ENCODE data around the gene C2orf15. TPM values are rescaled to one million over a fixed set of nuclear protein-coding genes. Genes with fewer than 3 reads are reported as not detected.

The C2orf15 gene
- total and polyA plus RNA-seq, 2 of the 8 experiments (the other 6 are each of a cell fraction or from before 2014, with no cell fraction given) = 3.6 to 6.5 TPM

- FAIRE-seq (no peak), DNase-seq (ENCODE audit: low read depth in 1 of 2, low spot score in 2 of 2) (no peak)
- H3K27me3 ChIP-seq (replicated peaks in 1 of 4; ENCODE audit: control insufficient read depth in 3 of 4, extremely low read depth in 1 of 4, insufficient read depth in 3 of 4, low read length in 3 of 4) = no peaks in the 10 kb centered on the region
- POLR2A ChIA-PET (ENCODE audit: partially characterized antibody) = interaction anchor here (0.7 to 2.4 kb wide), 3 partner anchors 19 to 1229 kb away, joined by 3 to 6 read pairs (median 3); partner anchors contain the start of gene MRPL30
- H3K4me2 ChIP-seq (ENCODE audit: insufficient read depth in 1 of 2, low read depth in 2 of 2, low read length in 2 of 2) = no peak overlapping the region
- no peak overlapping the region for H2BK12ac ChIP-seq (ENCODE audit: low read depth, low read length)
- no peak overlapping the region for H2BK120ac ChIP-seq (replicated peaks; ENCODE audit: low read depth, low read length)
- H4K5ac ChIP-seq (ENCODE audit: insufficient read length, low read depth, low read length) = no peak overlapping the region
- no peaks in the 10 kb centered on the region for H3K23me2 ChIP-seq (ENCODE audit: low read depth, low read length)
- peaks cover 13 to 17% of the 10 kb centered on the region in 2 experiments for H3K9me3 ChIP-seq (ENCODE audit: insufficient read depth in 2 of 2, low read depth in 1 of 2, low read length in 1 of 2)
- no peak overlapping the region for H2BK20ac ChIP-seq (ENCODE audit: low read length)
- no peak overlapping the region for H3K27ac ChIP-seq (ENCODE audit: low read depth, low read length)
- H3K14ac ChIP-seq (ENCODE audit: insufficient read length) = no peak overlapping the region
- H4K8ac ChIP-seq (ENCODE audit: extremely low read depth, insufficient read depth, low read length) = no peak overlapping the region
- WGBS, 2 experiments (ENCODE audit: extremely low coverage in 1 of 2, insufficient coverage in 1 of 2, insufficient read length in 1 of 2, insufficient replicate concordance in 2 of 2, low coverage in 1 of 2, low lambda C conversion rate in 2 of 2, missing lambda C conversion rate in 1 of 2) = 89% methylated on average over 6 of the region's 7 CpGs; no CpG with 5 or more reads in 1 of the 2 experiments
- no peaks in the 10 kb centered on the region for H3K79me1 ChIP-seq (ENCODE audit: low read depth, low read length)
- H3K56ac ChIP-seq (replicated peaks; ENCODE audit: insufficient read length, low read depth, low read length) = no peak overlapping the region
- H3K4ac ChIP-seq (replicated peaks; ENCODE audit: insufficient read length, low read depth, low read length) = no peak overlapping the region
- H3K23ac ChIP-seq (ENCODE audit: insufficient read length) = no peak overlapping the region
- no peak overlapping the region for H3K18ac ChIP-seq (ENCODE audit: extremely low read depth, low read length)
- peaks cover 2 to 25% (median 12%) of the 10 kb centered on the region in 4 experiments; a peak in 7 of 8 replicates for H3K36me3 ChIP-seq (ENCODE audit: control insufficient read depth in 2 of 4, insufficient read depth in 4 of 4, low read length in 3 of 4)
- H2BK5ac ChIP-seq (ENCODE audit: low read depth, low read length) = no peak overlapping the region
- no peaks in the 10 kb centered on the region for H4K20me1 ChIP-seq (replicated peaks in 1 of 2; ENCODE audit: control insufficient read depth in 1 of 2, insufficient read depth in 2 of 2, low read length in 2 of 2)
- no peak overlapping the region for H4K91ac ChIP-seq (replicated peaks; ENCODE audit: insufficient read length, low read length)
- no peak overlapping the region for H2AK5ac ChIP-seq (ENCODE audit: low read depth, low read length)
- no peak overlapping the region for H2AFZ ChIP-seq (ENCODE audit: low read length)
- no peaks in the 10 kb centered on the region for H3K4me1 ChIP-seq (replicated peaks in 1 of 4; ENCODE audit: control insufficient read depth in 3 of 4, insufficient read depth in 4 of 4, low read length in 3 of 4)
- no peak for TF ChIP-seq RXRA (IDR thresholded peaks at IDR 0.05; ENCODE audit: insufficient read depth, low read depth, low read length)
- 0 out of 3 replicates have a peak, but pooled peaks of 1 of the 2 experiments have one; percentile 4 for TF ChIP-seq POLR2A (IDR thresholded peaks at IDR 0.05; ENCODE audit: control extremely low read depth in 1 of 2, low read depth in 2 of 2, low read length in 2 of 2)
- no peak overlapping the region for H3K4me3 ChIP-seq (ENCODE audit: extremely low read depth in 1 of 4, insufficient read depth in 2 of 4, low read depth in 3 of 4, low read length in 4 of 4)
- H3K9ac ChIP-seq (replicated peaks in 1 of 4; ENCODE audit: extremely low read depth in 1 of 4, low read depth in 3 of 4, low read length in 3 of 4) = no peak overlapping the region
- no peaks in the 10 kb centered on the region for H3K79me2 ChIP-seq (ENCODE audit: control insufficient read depth in 1 of 2, insufficient read depth in 2 of 2, low read length in 2 of 2)
- no peak overlapping the region for H2BK15ac ChIP-seq (ENCODE audit: low read length)
- CTCF ChIA-PET (ENCODE audit: partially characterized antibody) = no interaction called here
Measured at GRCh38 chr2:99200076-99200800, 58.7 kb downstream of the C2orf15 start.

Small RNA genes within 50 kb of the gene (small RNA-seq; reads per million reads assigned to genes)
- gene AC092587.1 (ENCODE audit: insufficient read depth) = not detected

Other genes starting within 250 kb of the C2orf15 start
- 0.07 and 0.50 TPM in 2 replicates for gene CRACDL, start 205.5 kb upstream of the C2orf15 start, total RNA-seq (2021; fragmentation: NEBNext Ultra II Directional; extraction: Animal tissue kit (Norgen Biotek cat#: 25700))
- gene CRACDL, start 205.5 kb upstream of the C2orf15 start, polyA plus RNA-seq (2011; rRNA removed) = 0.25 and 0.38 TPM in 2 replicates
- 5.7 and 7.4 TPM in 2 replicates for gene TSGA10, start 13.2 kb downstream of the C2orf15 start, total RNA-seq (2021; fragmentation: NEBNext Ultra II Directional; extraction: Animal tissue kit (Norgen Biotek cat#: 25700))
- 1.2 and 2.2 TPM in 2 replicates for gene TSGA10, start 13.2 kb downstream of the C2orf15 start, polyA plus RNA-seq (2011; rRNA removed)
- gene LIPT1, start 13.3 kb downstream of the C2orf15 start, total RNA-seq (2021; fragmentation: NEBNext Ultra II Directional; extraction: Animal tissue kit (Norgen Biotek cat#: 25700)) = 8.8 and 10.9 TPM in 2 replicates
- gene LIPT1, start 13.3 kb downstream of the C2orf15 start, polyA plus RNA-seq (2011; rRNA removed) = 6.1 and 8.0 TPM in 2 replicates
- 31.7 and 36.2 TPM in 2 replicates for gene MITD1, start 39.4 kb downstream of the C2orf15 start, total RNA-seq (2021; fragmentation: NEBNext Ultra II Directional; extraction: Animal tissue kit (Norgen Biotek cat#: 25700))
- gene MITD1, start 39.4 kb downstream of the C2orf15 start, polyA plus RNA-seq (2011; rRNA removed) = 8.9 and 15.2 TPM in 2 replicates
- 43.4 and 46.2 TPM in 2 replicates for gene MRPL30, start 39.5 kb downstream of the C2orf15 start, total RNA-seq (2021; fragmentation: NEBNext Ultra II Directional; extraction: Animal tissue kit (Norgen Biotek cat#: 25700))
- gene MRPL30, start 39.5 kb downstream of the C2orf15 start, polyA plus RNA-seq (2011; rRNA removed) = 15.5 and 22.3 TPM in 2 replicates
- not detected in 2 replicates for gene LYG2, start 114.0 kb downstream of the C2orf15 start, total RNA-seq (2021; fragmentation: NEBNext Ultra II Directional; extraction: Animal tissue kit (Norgen Biotek cat#: 25700))
- not detected in 2 replicates for gene LYG2, start 114.0 kb downstream of the C2orf15 start, polyA plus RNA-seq (2011; rRNA removed)
- gene LYG1, start 159.5 kb downstream of the C2orf15 start, total RNA-seq (2021; fragmentation: NEBNext Ultra II Directional; extraction: Animal tissue kit (Norgen Biotek cat#: 25700)) = 0.86 TPM in 1 of 2 replicates, not detected in the other
- gene LYG1, start 159.5 kb downstream of the C2orf15 start, polyA plus RNA-seq (2011; rRNA removed) = 0.60 and 0.68 TPM in 2 replicates
- 33.0 and 35.6 TPM in 2 replicates for gene TXNDC9, start 194.6 kb downstream of the C2orf15 start, total RNA-seq (2021; fragmentation: NEBNext Ultra II Directional; extraction: Animal tissue kit (Norgen Biotek cat#: 25700))
- gene TXNDC9, start 194.6 kb downstream of the C2orf15 start, polyA plus RNA-seq (2011; rRNA removed) = 9.5 and 12.9 TPM in 2 replicates
- 62.9 and 64.5 TPM in 2 replicates for gene EIF5B, start 195.7 kb downstream of the C2orf15 start, total RNA-seq (2021; fragmentation: NEBNext Ultra II Directional; extraction: Animal tissue kit (Norgen Biotek cat#: 25700))
- gene EIF5B, start 195.7 kb downstream of the C2orf15 start, polyA plus RNA-seq (2011; rRNA removed) = 9.4 and 10.7 TPM in 2 replicates

Measured in H1 (cell line).